ACC112 (cell line): ENCODE results near the gene PDGFC.
A peak's percentile ranks its signal among the peaks of the same experiment; 100 is the strongest.

Experiments
- H2AFZ ChIP-seq: fragments of 200-600 bp; sonication (generic); one replicate; pipeline ENCODE4 v1.6.0; 2017; ENCODE audit warnings: antibody characterized with exemption, low read length; ENCODE audit not compliant: unreplicated experiment
- H3K27ac ChIP-seq: fragments of 200-600 bp; sonication (generic); 2 replicates; pipeline ENCODE4 v1.5.1; 2014; ENCODE audit warnings: low read depth, mild to moderate bottlenecking, antibody characterized with exemption, low read length, moderate library complexity
- H3K27me3 ChIP-seq: fragments of 200-600 bp; sonication (generic); 2 replicates; pipeline ENCODE4 v1.6.1; 2014; ENCODE audit warnings: mild to moderate bottlenecking, antibody characterized with exemption, low read length, moderate library complexity, mixed read lengths; ENCODE audit not compliant: insufficient read depth
- H3K36me3 ChIP-seq: fragments of 200-600 bp; sonication (generic); 2 replicates; pipeline ENCODE4 v1.6.1; 2016; ENCODE audit warnings: mild to moderate bottlenecking, antibody characterized with exemption, low read length, moderate library complexity, mixed read lengths; ENCODE audit not compliant: insufficient read depth
- H3K4me1 ChIP-seq: fragments of 200-600 bp; sonication (generic); one replicate; pipeline ENCODE4 v1.6.1; 2016; ENCODE audit warnings: low read length, mixed read lengths; ENCODE audit not compliant: insufficient read depth, unreplicated experiment, control insufficient read depth
- H3K4me3 ChIP-seq: fragments of 200-600 bp; sonication (generic); 2 replicates; pipeline ENCODE4 v1.5.1; 2014; ENCODE audit warnings: mild to moderate bottlenecking, low read depth, low read length
- H3K79me2 ChIP-seq: fragments of 200-600 bp; sonication (generic); one replicate; pipeline ENCODE4 v1.6.0; 2016; ENCODE audit warnings: low read length; ENCODE audit not compliant: control insufficient read depth, unreplicated experiment, insufficient read depth

The PDGFC gene

DNA sequence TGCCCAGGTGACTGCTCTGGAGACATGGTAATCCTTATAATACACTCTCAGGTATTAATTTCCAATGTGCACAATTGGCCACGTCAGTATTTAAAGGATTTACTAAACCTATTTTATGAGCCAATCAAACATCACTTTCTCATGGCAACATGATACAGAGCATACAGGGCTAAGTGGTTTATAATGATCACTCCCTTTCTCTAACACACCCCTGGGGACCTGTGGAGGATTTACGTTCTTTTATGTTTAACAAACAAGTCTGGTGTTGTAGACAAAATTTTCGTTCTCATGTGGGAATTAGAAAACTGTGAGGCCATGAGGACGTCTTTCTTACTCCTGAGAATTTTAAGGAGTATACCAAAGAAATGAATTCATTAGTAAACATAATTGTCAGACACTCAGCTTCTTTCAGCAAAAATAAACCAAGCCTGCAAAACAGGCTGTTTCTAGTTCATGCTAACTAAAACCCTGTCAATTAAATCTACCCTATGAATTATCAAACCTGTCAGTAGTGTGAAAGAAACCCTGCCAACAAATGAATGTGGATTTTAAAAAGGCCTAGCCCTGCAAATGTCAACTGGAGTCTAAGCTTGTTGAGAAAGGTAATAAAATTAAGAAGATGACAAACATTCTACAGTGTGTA is 155.8 kb downstream of the PDGFC start:
- Histone ChIP-seq H3K27ac (no peak overlapping the region), H3K4me1 (no peaks in the 10 kb centered on the region), H3K4me3 (no peak overlapping the region), H2AFZ (no peak overlapping the region), H3K27me3 (no peaks in the 10 kb centered on the region), H3K36me3 (peaks cover 3% of the 10 kb centered on the region; the same call in 1 of the 2 replicates), H3K79me2 (peaks cover 3% of the 10 kb centered on the region)

DNA sequence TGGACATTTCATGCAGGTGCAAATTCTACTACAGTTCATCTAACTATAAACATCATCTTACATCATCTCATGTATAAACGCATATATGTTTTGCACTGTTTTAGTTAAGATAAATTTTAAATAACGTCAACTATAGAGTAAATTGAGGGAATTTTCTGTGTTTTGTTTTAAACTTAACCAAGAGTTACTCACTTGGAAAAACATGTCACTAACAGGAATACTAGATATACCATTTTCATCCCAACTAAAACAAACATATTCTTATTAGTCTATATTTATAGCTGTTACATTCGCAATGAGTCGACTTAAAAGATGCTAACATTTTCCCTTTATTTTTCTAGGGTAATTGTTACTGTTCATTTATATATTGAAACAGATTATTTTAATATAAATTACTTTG is 159.6 kb downstream of the PDGFC start:
- H3K27me3 ChIP-seq = no peaks in the 10 kb centered on the region
- peaks cover 3% of the 10 kb centered on the region; the same call in 1 of the 2 replicates for H3K36me3 ChIP-seq
- no peak overlapping the region for H3K27ac ChIP-seq
- H3K79me2 ChIP-seq = peaks cover 6% of the 10 kb centered on the region
- H3K4me3 ChIP-seq = no peak overlapping the region
- H2AFZ ChIP-seq = no peak overlapping the region
- no peaks in the 10 kb centered on the region for H3K4me1 ChIP-seq

DNA sequence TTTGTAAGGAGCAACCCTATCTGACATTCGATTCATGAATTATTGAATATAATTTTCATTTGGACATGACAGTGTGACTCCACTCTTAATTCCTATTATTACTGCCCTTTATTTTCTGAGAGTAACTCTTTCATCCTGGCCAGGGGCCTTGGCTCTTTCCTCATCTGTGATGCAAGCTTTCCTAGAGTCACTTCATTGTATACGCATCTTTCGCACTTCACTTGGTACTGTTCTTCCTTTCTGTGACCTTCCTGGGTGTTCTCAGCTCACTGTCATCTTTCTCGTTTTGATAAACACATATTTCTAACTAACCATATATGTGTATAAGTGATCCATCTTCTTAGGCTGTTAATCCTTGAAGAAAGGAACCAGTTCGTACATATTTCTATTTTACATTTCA is 160.3 kb downstream of the PDGFC start:
- H3K4me3 ChIP-seq = no peak overlapping the region
- peaks cover 3% of the 10 kb centered on the region; the same call in 1 of the 2 replicates for H3K36me3 ChIP-seq
- no peak overlapping the region for H3K27ac ChIP-seq
- peaks cover 6% of the 10 kb centered on the region for H3K79me2 ChIP-seq
- no peaks in the 10 kb centered on the region for H3K4me1 ChIP-seq
- no peak overlapping the region for H2AFZ ChIP-seq
- no peaks in the 10 kb centered on the region for H3K27me3 ChIP-seq

DNA sequence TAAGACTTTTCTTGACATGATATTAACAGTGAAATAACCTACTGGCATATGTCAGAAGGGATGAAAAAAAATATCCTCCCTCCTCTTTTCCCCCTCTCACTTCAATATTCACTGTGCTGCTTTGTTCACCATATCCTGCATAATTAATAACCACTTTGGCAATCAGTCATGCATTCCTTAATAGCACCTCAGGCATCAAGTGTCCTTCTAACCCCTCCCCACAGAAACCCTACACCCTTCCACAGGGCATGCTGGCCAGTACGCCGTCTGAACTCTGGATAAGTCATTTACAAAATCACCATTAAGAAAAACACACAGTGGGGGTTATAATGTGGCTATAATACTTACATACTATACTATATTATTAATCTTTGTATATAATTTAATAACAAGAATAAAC is 165.9 kb downstream of the PDGFC start:
- Histone ChIP-seq H3K27me3 (no peaks in the 10 kb centered on the region), H3K36me3 (no peaks in the 10 kb centered on the region; the same call in 1 of the 2 replicates), H3K4me3 (no peak overlapping the region), H3K27ac (no peak overlapping the region), H3K4me1 (peaks cover 18% of the 10 kb centered on the region), H2AFZ (no peak overlapping the region), H3K79me2 (peaks cover 1% of the 10 kb centered on the region)

DNA sequence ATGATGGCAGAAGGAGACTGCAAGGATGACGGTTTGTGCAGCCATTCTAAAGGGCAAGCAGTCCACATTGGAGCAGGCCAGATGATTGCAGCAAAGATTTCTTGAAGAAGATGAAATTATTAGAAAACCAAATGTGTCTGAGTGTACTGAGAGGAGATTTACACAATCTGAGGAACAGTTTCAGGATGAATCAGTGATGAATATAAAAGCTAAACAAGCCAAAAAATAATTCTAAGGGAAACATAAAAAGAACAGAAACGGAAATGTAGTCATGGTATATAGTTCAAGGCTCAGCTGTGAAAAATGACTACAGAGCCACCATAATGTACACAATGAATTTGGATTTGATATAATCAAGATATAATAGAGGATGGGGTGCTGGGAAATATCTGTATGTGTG is 168.5 kb downstream of the PDGFC start:
- H2AFZ ChIP-seq = no peak overlapping the region
- peak overlapping the region; percentile 13; the same call in 1 of the 2 replicates for H3K4me3 ChIP-seq
- no peaks in the 10 kb centered on the region for H3K27me3 ChIP-seq
- H3K27ac ChIP-seq = peak overlapping the region; percentile 47
- no peaks in the 10 kb centered on the region for H3K36me3 ChIP-seq
- peaks cover 38% of the 10 kb centered on the region for H3K4me1 ChIP-seq
- H3K79me2 ChIP-seq = no peaks in the 10 kb centered on the region

DNA sequence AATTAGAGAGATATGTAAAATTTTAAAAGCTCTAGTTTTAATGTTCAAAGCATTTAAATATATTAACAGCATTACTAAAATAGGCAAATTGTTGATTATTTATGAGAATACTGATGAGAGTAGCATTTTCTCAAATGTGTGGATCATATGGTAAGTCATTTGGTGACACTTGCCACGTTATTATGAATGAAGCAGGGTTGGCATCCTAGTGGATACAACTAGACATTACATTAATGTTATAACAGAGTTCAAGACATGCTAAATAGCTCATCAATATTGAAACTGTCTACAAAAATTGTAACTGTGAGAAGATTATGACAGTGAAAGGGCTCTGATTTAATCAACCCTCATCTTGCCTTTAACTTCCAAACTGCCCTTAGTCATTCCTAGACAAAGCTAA is 171.1 kb downstream of the PDGFC start:
- no peak overlapping the region for H3K27ac ChIP-seq
- H3K79me2 ChIP-seq = peaks cover 2% of the 10 kb centered on the region
- H3K36me3 ChIP-seq = no peaks in the 10 kb centered on the region
- peaks cover 39% of the 10 kb centered on the region for H3K4me1 ChIP-seq
- no peaks in the 10 kb centered on the region for H3K27me3 ChIP-seq
- no peak overlapping the region for H2AFZ ChIP-seq
- no peak overlapping the region for H3K4me3 ChIP-seq

DNA sequence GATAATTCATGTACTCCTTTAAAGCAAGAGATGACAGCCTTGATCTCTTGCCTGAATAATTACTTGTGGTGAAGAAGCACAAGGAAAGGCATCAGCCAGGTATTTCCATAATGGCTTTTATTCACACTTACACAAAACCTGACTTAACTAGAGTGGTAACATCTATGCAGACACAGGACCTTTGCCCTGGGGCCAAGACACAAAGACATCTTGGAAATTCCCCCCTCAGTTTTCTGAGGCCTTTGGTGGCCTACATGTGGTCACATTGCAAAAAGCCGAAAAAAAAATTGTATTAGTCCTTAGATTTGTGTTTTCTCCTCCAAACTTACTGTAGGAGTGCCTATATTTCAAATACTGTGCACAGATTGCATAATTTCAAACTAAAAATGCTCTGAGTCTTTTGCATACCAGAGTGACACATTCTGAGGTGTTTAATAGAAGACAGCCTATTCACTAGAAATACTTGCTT is 172.4 kb downstream of the PDGFC start:
- H3K4me3 ChIP-seq = no peak overlapping the region
- H2AFZ ChIP-seq = no peak overlapping the region
- peaks cover 2% of the 10 kb centered on the region for H3K79me2 ChIP-seq
- no peaks in the 10 kb centered on the region for H3K27me3 ChIP-seq
- no peaks in the 10 kb centered on the region for H3K36me3 ChIP-seq
- peaks cover 35% of the 10 kb centered on the region for H3K4me1 ChIP-seq
- peak overlapping the region; percentile 46 for H3K27ac ChIP-seq

DNA sequence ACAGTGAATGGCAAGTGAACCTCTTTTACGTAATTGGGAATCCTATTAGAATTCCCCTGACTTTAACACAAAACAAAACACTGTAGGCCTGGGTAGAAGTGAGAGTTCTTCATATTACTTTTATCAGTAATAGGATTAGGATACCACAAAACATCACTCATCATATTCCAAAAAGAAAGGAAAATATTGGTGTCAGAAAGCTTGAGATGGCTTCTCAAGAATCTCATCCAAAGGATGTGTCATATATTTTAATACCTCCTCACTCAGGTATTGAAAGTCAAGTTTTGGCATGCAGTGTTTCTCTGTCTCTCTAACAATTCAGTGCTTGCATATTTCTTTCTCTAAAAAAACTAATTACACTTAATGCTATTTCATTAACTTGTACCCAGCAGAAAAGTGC is 173.2 kb downstream of the PDGFC start:
- Histone ChIP-seq H3K27me3 (no peaks in the 10 kb centered on the region), H3K4me1 (peaks cover 30% of the 10 kb centered on the region), H2AFZ (no peak overlapping the region), H3K4me3 (no peak overlapping the region), H3K27ac (peak overlapping the region; percentile 46), H3K36me3 (no peaks in the 10 kb centered on the region), H3K79me2 (peaks cover 2% of the 10 kb centered on the region)

DNA sequence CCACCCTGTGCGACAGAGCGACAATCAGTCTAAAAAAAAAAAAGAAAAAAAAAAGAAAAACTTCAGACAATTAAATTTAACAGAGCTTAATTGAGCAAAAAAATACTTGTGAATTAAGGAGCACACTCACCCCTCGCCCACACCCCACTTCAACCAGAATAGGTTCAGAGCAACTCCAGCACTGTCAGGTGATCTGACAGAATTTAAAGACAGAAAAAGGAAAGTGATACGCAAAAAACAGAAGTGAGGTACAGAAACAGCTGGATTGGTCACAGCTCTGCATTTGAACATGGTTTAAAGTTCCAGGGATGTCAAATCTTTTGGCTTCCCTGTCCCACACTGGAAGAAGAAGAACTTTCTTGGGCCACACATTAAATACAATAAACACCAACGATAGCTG is 174.4 kb downstream of the PDGFC start:
- peaks cover 28% of the 10 kb centered on the region for H3K4me1 ChIP-seq
- no peaks in the 10 kb centered on the region for H3K27me3 ChIP-seq
- no peaks in the 10 kb centered on the region for H3K36me3 ChIP-seq
- no peak overlapping the region for H3K27ac ChIP-seq
- no peak overlapping the region for H3K4me3 ChIP-seq
- H3K79me2 ChIP-seq = peaks cover 2% of the 10 kb centered on the region
- no peak overlapping the region for H2AFZ ChIP-seq

DNA sequence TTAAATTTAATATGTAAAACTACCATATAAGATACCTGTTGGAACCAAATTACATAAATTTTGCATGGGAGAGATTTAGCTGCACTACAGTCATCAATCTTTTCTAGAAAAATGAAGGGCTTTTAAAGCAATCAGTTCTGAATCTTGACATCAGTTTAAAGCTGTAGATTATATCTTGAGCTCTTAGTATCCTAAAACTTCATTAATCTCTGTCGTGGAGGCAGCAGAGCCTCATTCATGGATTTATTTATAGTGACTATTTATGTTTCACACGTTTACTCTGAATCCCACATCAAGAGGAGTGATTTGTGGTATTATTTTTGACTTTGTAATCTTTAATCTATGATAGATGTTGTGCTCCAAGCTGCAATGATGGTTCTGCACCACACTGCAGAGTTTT is 175.9 kb downstream of the PDGFC start:
- no peak overlapping the region for H2AFZ ChIP-seq
- H3K4me1 ChIP-seq = peaks cover 41% of the 10 kb centered on the region
- H3K4me3 ChIP-seq = no peak overlapping the region
- no peak overlapping the region for H3K27ac ChIP-seq
- no peaks in the 10 kb centered on the region for H3K36me3 ChIP-seq
- H3K79me2 ChIP-seq = peaks cover 2% of the 10 kb centered on the region
- H3K27me3 ChIP-seq = no peaks in the 10 kb centered on the region

DNA sequence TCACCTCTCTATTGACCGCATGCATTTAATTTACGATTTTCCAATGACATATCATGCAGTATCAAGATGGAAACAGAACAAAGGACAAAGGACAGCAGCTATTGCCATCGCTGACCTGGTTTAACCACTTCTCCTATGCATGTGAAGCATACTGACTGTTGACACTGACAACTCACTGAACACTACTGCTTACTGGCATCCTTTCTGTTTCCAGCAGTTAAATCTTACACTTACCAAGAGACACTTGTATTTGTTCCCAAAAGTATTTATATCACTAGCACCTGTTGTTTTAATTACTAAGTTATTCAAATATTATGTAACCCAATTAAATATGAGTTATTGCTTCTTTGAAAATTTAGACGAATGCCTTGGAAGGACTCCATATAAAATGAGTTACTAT is 176.7 kb downstream of the PDGFC start:
- H3K27ac ChIP-seq = no peak overlapping the region
- no peaks in the 10 kb centered on the region for H3K27me3 ChIP-seq
- H3K36me3 ChIP-seq = no peaks in the 10 kb centered on the region
- H3K4me3 ChIP-seq = no peak overlapping the region
- H3K79me2 ChIP-seq = peaks cover 2% of the 10 kb centered on the region
- H2AFZ ChIP-seq = no peak overlapping the region
- peaks cover 47% of the 10 kb centered on the region for H3K4me1 ChIP-seq
